ENCODE data around the gene SLC5A10. TPM values are rescaled to one million over a fixed set of nuclear protein-coding genes. Genes with fewer than 3 reads are reported as not detected.

SLC5A10 gene
- polyA plus RNA-seq, 1 donor (not counting 4 experiments of a cell fraction or from before 2014, with no cell fraction given) = not detected

GRCh38 chr17:19016881-19017280 is 64.9 kb downstream of the SLC5A10 start:
- Histone ChIP-seq H4K20me1 (ENCODE audit: control insufficient read depth, extremely low read depth, insufficient read depth, low read length) (no peaks in the 10 kb centered on the region), H3K4me3 (ENCODE audit: control insufficient read depth in 2 of 3, extremely low read depth in 1 of 3, insufficient read depth in 2 of 3, low read depth in 1 of 3, low read length in 3 of 3) (no peak overlapping the region), H2AFZ (ENCODE audit: control insufficient read depth, low read length) (no peak overlapping the region), H3K36me3 (ENCODE audit: control insufficient read depth in 2 of 2, extremely low read depth in 1 of 2, insufficient read depth in 2 of 2, low read length in 2 of 2) (no peaks in the 10 kb centered on the region), H3K9ac (ENCODE audit: control insufficient read depth, extremely low read depth, insufficient read depth, low read length) (peak overlapping the region; percentile 8), H3K27ac (ENCODE audit: control insufficient read depth, insufficient read depth, low read length) (peak overlapping the region; percentile 13), H3K4me1 (ENCODE audit: control insufficient read depth, extremely low read depth, insufficient read depth, low read length) (peaks cover 33% of the 10 kb centered on the region), H3K4me2 (ENCODE audit: control insufficient read depth, extremely low read depth, insufficient read depth, low read depth, low read length) (peak overlapping the region; percentile 9), H3K27me3 (ENCODE audit: control insufficient read depth, extremely low read depth, insufficient read depth, low read length) (no peaks in the 10 kb centered on the region), H3K9me3 (ENCODE audit: control insufficient read depth, low read depth, low read length) (no peaks in the 10 kb centered on the region), H3K79me2 (ENCODE audit: control insufficient read depth, insufficient read depth, low read length) (no peaks in the 10 kb centered on the region), H3K9me1 (ENCODE audit: control insufficient read depth, extremely low read depth, insufficient read depth, low read length) (no peaks in the 10 kb centered on the region)
- FAIRE-seq (no peak), DNase-seq (ENCODE audit: low read depth, low spot score) (no peak)
- TF ChIP-seq EZH2 (IDR thresholded peaks at IDR 0.05; ENCODE audit: low read length) (no peak), CTCF (optimal IDR thresholded peaks at IDR 0.05 in 1 of 3, IDR thresholded peaks at IDR 0.05 in 1 of 3, conservative IDR thresholded peaks at IDR 0.05 in 1 of 3; ENCODE audit: extremely low read depth in 1 of 3, insufficient read depth in 2 of 3, low read length in 3 of 3) (no peak)
- dilution Hi-C loops (cut with MboI; ENCODE audit: extremely low pct_ligation_motif_present, low sequenced_read_pairs) = no loop called here

- Histone ChIP-seq H3K9me1 (ENCODE audit: control insufficient read depth, extremely low read depth, insufficient read depth, low read length) (no peaks in the 10 kb centered on the region), H3K36me3 (ENCODE audit: control insufficient read depth in 2 of 2, extremely low read depth in 1 of 2, insufficient read depth in 2 of 2, low read length in 2 of 2) (no peaks in the 10 kb centered on the region), H3K4me3 (ENCODE audit: control insufficient read depth in 2 of 3, extremely low read depth in 1 of 3, insufficient read depth in 2 of 3, low read depth in 1 of 3, low read length in 3 of 3) (no peak overlapping the region), H3K9me3 (ENCODE audit: control insufficient read depth, low read depth, low read length) (no peaks in the 10 kb centered on the region), H3K4me2 (ENCODE audit: control insufficient read depth, extremely low read depth, insufficient read depth, low read depth, low read length) (no peak overlapping the region), H3K4me1 (ENCODE audit: control insufficient read depth, extremely low read depth, insufficient read depth, low read length) (peaks cover 33% of the 10 kb centered on the region), H3K79me2 (ENCODE audit: control insufficient read depth, insufficient read depth, low read length) (no peaks in the 10 kb centered on the region), H2AFZ (ENCODE audit: control insufficient read depth, low read length) (no peak overlapping the region), H3K27me3 (ENCODE audit: control insufficient read depth, extremely low read depth, insufficient read depth, low read length) (no peaks in the 10 kb centered on the region), H3K9ac (ENCODE audit: control insufficient read depth, extremely low read depth, insufficient read depth, low read length) (no peak overlapping the region), H4K20me1 (ENCODE audit: control insufficient read depth, extremely low read depth, insufficient read depth, low read length) (no peaks in the 10 kb centered on the region), H3K27ac (ENCODE audit: control insufficient read depth, insufficient read depth, low read length) (no peak overlapping the region)
- dilution Hi-C loops (cut with MboI; ENCODE audit: extremely low pct_ligation_motif_present, low sequenced_read_pairs) = no loop called here
- no peak for TF ChIP-seq CTCF (optimal IDR thresholded peaks at IDR 0.05 in 1 of 3, IDR thresholded peaks at IDR 0.05 in 1 of 3, conservative IDR thresholded peaks at IDR 0.05 in 1 of 3; ENCODE audit: extremely low read depth in 1 of 3, insufficient read depth in 2 of 3, low read length in 3 of 3)
- TF ChIP-seq EZH2 (IDR thresholded peaks at IDR 0.05; ENCODE audit: low read length) = no peak
- DNase-seq (ENCODE audit: low read depth, low spot score) (no peak), FAIRE-seq (no peak)
Measured at GRCh38 chr17:19017401-19017800, 65.4 kb downstream of the SLC5A10 start.

Measured in keratinocyte (primary cell).